HEK293 (cell line): ENCODE data around the gene PDGFB.

Experiments used
- BCL11B ChIP-seq: fragments of 450-650 bp; formaldehyde crosslinking; IDR thresholded peaks from 2 replicates; pipeline ENCODE4 v1.5.1; 2016; ENCODE audit warnings: low read depth, missing biosample characterization, missing genetic modification characterization
- GLI4 ChIP-seq: fragments of 450-650 bp; formaldehyde crosslinking; IDR thresholded peaks from 2 replicates; pipeline ENCODE4 v1.5.1; 2016; ENCODE audit warnings: missing biosample characterization, missing genetic modification characterization
- GLIS1 ChIP-seq: fragments of 450-650 bp; formaldehyde crosslinking; IDR thresholded peaks from 2 replicates; pipeline ENCODE4 v1.5.1; 2016; ENCODE audit warnings: missing biosample characterization, missing genetic modification characterization
- IKZF3 ChIP-seq: fragments of 450-650 bp; IDR thresholded peaks from 2 replicates; pipeline ENCODE4 v1.5.0; 2018; ENCODE audit warnings: missing biosample characterization, mild to moderate bottlenecking, missing genetic modification characterization, moderate library complexity
- KLF10 ChIP-seq: fragments of 450-650 bp; IDR thresholded peaks from 2 replicates; pipeline ENCODE4 v1.5.1; 2018; ENCODE audit warnings: missing biosample characterization, mild to moderate bottlenecking, missing genetic modification characterization
- KLF16 ChIP-seq: fragments of 450-650 bp; formaldehyde crosslinking; IDR thresholded peaks from 2 replicates; pipeline ENCODE4 v1.5.1; 2017; ENCODE audit warnings: missing biosample characterization, missing genetic modification characterization
- MYNN ChIP-seq: fragments of 450-650 bp; formaldehyde crosslinking; IDR thresholded peaks from 2 replicates; pipeline ENCODE4 v1.5.1; 2016; ENCODE audit warnings: missing biosample characterization, missing genetic modification characterization, borderline replicate concordance
- PRDM1 ChIP-seq: fragments of 450-650 bp; formaldehyde crosslinking; IDR thresholded peaks from 2 replicates; pipeline ENCODE4; 2016; ENCODE audit warnings: missing biosample characterization, missing genetic modification characterization
- YY1 ChIP-seq: fragments of 450-650 bp; formaldehyde crosslinking; IDR thresholded peaks from 2 replicates; pipeline ENCODE4 v1.5.1; 2018; ENCODE audit warnings: missing biosample characterization, missing genetic modification characterization
- ZBTB21 ChIP-seq: fragments of 450-650 bp; formaldehyde crosslinking; IDR thresholded peaks from 2 replicates; pipeline ENCODE4 v1.5.1; 2017; ENCODE audit warnings: missing biosample characterization, missing genetic modification characterization
- ZBTB8A ChIP-seq: fragments of 450-650 bp; formaldehyde crosslinking; IDR thresholded peaks from 2 replicates; pipeline ENCODE4 v1.5.1; 2016; ENCODE audit warnings: missing biosample characterization, missing genetic modification characterization
- ZFP3 ChIP-seq: fragments of 450-650 bp; formaldehyde crosslinking; IDR thresholded peaks from 2 replicates; pipeline ENCODE4 v1.5.1; 2016; ENCODE audit warnings: low read depth, missing biosample characterization, missing genetic modification characterization
- ZFP41 ChIP-seq: fragments of 450-650 bp; formaldehyde crosslinking; IDR thresholded peaks from 2 replicates; pipeline ENCODE4 v1.5.1; 2016; ENCODE audit warnings: missing biosample characterization, missing genetic modification characterization, borderline replicate concordance
- ZNF214 ChIP-seq: fragments of 450-650 bp; formaldehyde crosslinking; IDR thresholded peaks from 2 replicates; pipeline ENCODE4 v1.5.1; 2017; ENCODE audit warnings: missing biosample characterization, mild to moderate bottlenecking, missing genetic modification characterization, borderline replicate concordance
- ZNF23 ChIP-seq: fragments of 450-650 bp; formaldehyde crosslinking; IDR thresholded peaks from 2 replicates; pipeline ENCODE4 v1.5.1; 2016; ENCODE audit warnings: missing biosample characterization, missing genetic modification characterization, borderline replicate concordance
- ZNF239 ChIP-seq: fragments of 450-650 bp; formaldehyde crosslinking; IDR thresholded peaks from 2 replicates; pipeline ENCODE4 v1.5.1; 2016; ENCODE audit warnings: missing biosample characterization, missing genetic modification characterization
- ZNF354C ChIP-seq: fragments of 450-650 bp; formaldehyde crosslinking; IDR thresholded peaks from 2 replicates; pipeline ENCODE4 v1.5.1; 2016; ENCODE audit warnings: missing biosample characterization, missing genetic modification characterization, low read depth, borderline replicate concordance
- ZNF433 ChIP-seq: fragments of 450-650 bp; formaldehyde crosslinking; IDR thresholded peaks from 2 replicates; pipeline ENCODE4 v1.5.1; 2016; ENCODE audit warnings: missing biosample characterization, missing genetic modification characterization, low read depth
- ZNF473 ChIP-seq: fragments of 450-650 bp; formaldehyde crosslinking; IDR thresholded peaks from 2 replicates; pipeline ENCODE4 v1.5.1; 2017; ENCODE audit warnings: missing biosample characterization, missing genetic modification characterization
- ZNF501 ChIP-seq: fragments of 450-650 bp; formaldehyde crosslinking; IDR thresholded peaks from 2 replicates; pipeline ENCODE4 v1.5.1; 2016; ENCODE audit warnings: missing biosample characterization, missing genetic modification characterization
- ZNF513 ChIP-seq: fragments of 450-650 bp; IDR thresholded peaks from 2 replicates; pipeline ENCODE4 v1.5.1; 2018; ENCODE audit warnings: missing biosample characterization, missing genetic modification characterization
- ZNF555 ChIP-seq: fragments of 450-650 bp; formaldehyde crosslinking; conservative IDR thresholded peaks from 2 replicates; pipeline ENCODE4 v1.5.1; 2017; ENCODE audit warnings: missing biosample characterization, mild to moderate bottlenecking, missing genetic modification characterization, inconsistent platforms
- ZNF626 ChIP-seq: fragments of 450-650 bp; sonication (Bioruptor Pico); formaldehyde crosslinking; IDR thresholded peaks from 2 replicates; pipeline ENCODE4 v1.5.1; 2018; ENCODE audit warnings: missing biosample characterization, missing genetic modification characterization, inconsistent platforms
- ZNF629 ChIP-seq: fragments of 450-650 bp; formaldehyde crosslinking; IDR thresholded peaks from 2 replicates; pipeline ENCODE4 v1.5.1; 2017; ENCODE audit warnings: missing biosample characterization, missing genetic modification characterization
- ZNF670 ChIP-seq: fragments of 450-650 bp; formaldehyde crosslinking; IDR thresholded peaks from 2 replicates; pipeline ENCODE4 v1.5.1; 2016; ENCODE audit warnings: missing biosample characterization, missing genetic modification characterization, low read depth
- ZNF692 ChIP-seq: fragments of 450-650 bp; formaldehyde crosslinking; IDR thresholded peaks from 2 replicates; pipeline ENCODE4 v1.5.1; 2016; ENCODE audit warnings: missing biosample characterization, missing genetic modification characterization
- ZNF76 ChIP-seq: fragments of 450-650 bp; formaldehyde crosslinking; IDR thresholded peaks from 2 replicates; pipeline ENCODE4; 2016; ENCODE audit warnings: low read depth, missing biosample characterization, missing genetic modification characterization, borderline replicate concordance
- ZNF768 ChIP-seq: fragments of 450-650 bp; formaldehyde crosslinking; IDR thresholded peaks from 2 replicates; pipeline ENCODE4 v1.5.1; 2018; ENCODE audit warnings: missing biosample characterization, mild to moderate bottlenecking, missing genetic modification characterization
- ZNF776 ChIP-seq: fragments of 450-650 bp; formaldehyde crosslinking; IDR thresholded peaks from 2 replicates; pipeline ENCODE4 v1.5.0; 2017; ENCODE audit warnings: missing biosample characterization, missing genetic modification characterization, borderline replicate concordance
- ZNF785 ChIP-seq: fragments of 450-650 bp; formaldehyde crosslinking; IDR thresholded peaks from 2 replicates; pipeline ENCODE4 v1.5.1; 2016; ENCODE audit warnings: missing biosample characterization, missing genetic modification characterization
- TF ChIP-seq, protein P1 (sequence below): fragments of 450-650 bp; formaldehyde crosslinking; IDR thresholded peaks from 2 replicates; pipeline ENCODE4 v1.5.1; 2016; ENCODE audit warnings: missing biosample characterization, missing genetic modification characterization, borderline replicate concordance
- TF ChIP-seq, protein P2 (sequence below): fragments of 450-650 bp; formaldehyde crosslinking; IDR thresholded peaks from 2 replicates; pipeline ENCODE4 v1.5.1; 2017; ENCODE audit warnings: missing biosample characterization, missing genetic modification characterization

Gene PDGFB

GRCh38 chr22:39240831-39241793 is 3.7 kb downstream of the PDGFB start (continued):
- TF ChIP-seq ZFP3 (tag by site-specific recombination) (no peak), ZNF513 (no peak), ZNF76 (tag by site-specific recombination) (peak; percentile 28; the same call in 1 of the 2 replicates), ZNF785 (tag by site-specific recombination) (0 out of 2 replicates have a peak, but pooled peaks have one; percentile 11), PRDM1 (tag by site-specific recombination) (peak; percentile 68), ZNF214 (tag by site-specific recombination) (no peak), ZNF776 (peak; percentile 15; the same call in 1 of the 2 replicates), ZFP41 (no peak), IKZF3 (tag by site-specific recombination) (no peak), ZNF692 (peak; percentile 92), KLF10 (tag by site-specific recombination) (no peak), ZNF473 (tag by site-specific recombination) (no peak), ZNF501 (tag by site-specific recombination) (no peak), ZBTB8A (0 out of 2 replicates have a peak, but pooled peaks have one; percentile 17), ZNF239 (no peak), BCL11B (no peak), ZNF629 (tag by site-specific recombination) (0 out of 2 replicates have a peak, but pooled peaks have one; percentile 24), ZNF433 (tag by site-specific recombination) (no peak), ZNF555 (tag by site-specific recombination) (no peak), ZNF768 (no peak), ZNF670 (tag by site-specific recombination) (no peak), ZNF354C (tag by site-specific recombination) (no peak), KLF16 (tag by site-specific recombination) (no peak), MYNN (tag by site-specific recombination) (no peak), ZNF23 (no peak; the same call in 1 of the 2 replicates), GLIS1 (peak; percentile 29; the same call in 1 of the 2 replicates), ZBTB21 (tag by site-specific recombination) (no peak), YY1 (tag by site-specific recombination) (no peak), ZNF626 (no peak), GLI4 (tag by site-specific recombination) (no peak)
- TF ChIP-seq, protein P1, sequence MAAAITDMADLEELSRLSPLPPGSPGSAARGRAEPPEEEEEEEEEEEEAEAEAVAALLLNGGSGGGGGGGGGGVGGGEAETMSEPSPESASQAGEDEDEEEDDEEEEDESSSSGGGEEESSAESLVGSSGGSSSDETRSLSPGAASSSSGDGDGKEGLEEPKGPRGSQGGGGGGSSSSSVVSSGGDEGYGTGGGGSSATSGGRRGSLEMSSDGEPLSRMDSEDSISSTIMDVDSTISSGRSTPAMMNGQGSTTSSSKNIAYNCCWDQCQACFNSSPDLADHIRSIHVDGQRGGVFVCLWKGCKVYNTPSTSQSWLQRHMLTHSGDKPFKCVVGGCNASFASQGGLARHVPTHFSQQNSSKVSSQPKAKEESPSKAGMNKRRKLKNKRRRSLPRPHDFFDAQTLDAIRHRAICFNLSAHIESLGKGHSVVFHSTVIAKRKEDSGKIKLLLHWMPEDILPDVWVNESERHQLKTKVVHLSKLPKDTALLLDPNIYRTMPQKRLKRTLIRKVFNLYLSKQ (tag by site-specific recombination): no peak
- TF ChIP-seq, protein P2, sequence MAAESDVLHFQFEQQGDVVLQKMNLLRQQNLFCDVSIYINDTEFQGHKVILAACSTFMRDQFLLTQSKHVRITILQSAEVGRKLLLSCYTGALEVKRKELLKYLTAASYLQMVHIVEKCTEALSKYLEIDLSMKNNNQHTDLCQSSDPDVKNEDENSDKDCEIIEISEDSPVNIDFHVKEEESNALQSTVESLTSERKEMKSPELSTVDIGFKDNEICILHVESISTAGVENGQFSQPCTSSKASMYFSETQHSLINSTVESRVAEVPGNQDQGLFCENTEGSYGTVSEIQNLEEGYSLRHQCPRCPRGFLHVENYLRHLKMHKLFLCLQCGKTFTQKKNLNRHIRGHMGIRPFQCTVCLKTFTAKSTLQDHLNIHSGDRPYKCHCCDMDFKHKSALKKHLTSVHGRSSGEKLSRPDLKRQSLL (tag by site-specific recombination): no peak
